ENCODE measurements around the gene SCGB3A1. TPM values are rescaled to one million over a fixed set of nuclear protein-coding genes. Genes with fewer than 3 reads are reported as not detected.

SCGB3A1 gene
- total RNA-seq, 1 donor, result not detected

- no peak overlapping the region for H3K4me3 ChIP-seq (ENCODE audit: low read length)
- no peaks in the 10 kb centered on the region for H3K4me1 ChIP-seq (ENCODE audit: insufficient read depth, low read length)
Observed at GRCh38 chr5:180628827-180629750, 37.8 kb upstream of the SCGB3A1 start.

GRCh38 chr5:180628211-180628610, 36.9 kb upstream of the SCGB3A1 start:
- no peaks in the 10 kb centered on the region for H3K9me3 ChIP-seq (ENCODE audit: low read depth, low read length)
- no peak overlapping the region for H3K4me3 ChIP-seq (ENCODE audit: low read length)
- no peaks in the 10 kb centered on the region for H3K27me3 ChIP-seq (ENCODE audit: insufficient read depth, low read length)
- H3K4me1 ChIP-seq (ENCODE audit: insufficient read depth, low read length), result no peaks in the 10 kb centered on the region

More at GRCh38 chr5:180628827-180629750, 37.8 kb upstream of the SCGB3A1 start:
- Histone ChIP-seq H3K27me3 (ENCODE audit: insufficient read depth, low read length) (no peaks in the 10 kb centered on the region), H3K9me3 (ENCODE audit: low read depth, low read length) (no peaks in the 10 kb centered on the region)

- H3K9me3 ChIP-seq (ENCODE audit: low read depth, low read length), result no peaks in the 10 kb centered on the region
- H3K4me1 ChIP-seq (ENCODE audit: insufficient read depth, low read length), result no peaks in the 10 kb centered on the region
- no peaks in the 10 kb centered on the region for H3K27me3 ChIP-seq (ENCODE audit: insufficient read depth, low read length)
- H3K4me3 ChIP-seq (ENCODE audit: low read length), result no peak overlapping the region
Observed at GRCh38 chr5:180627386-180628120, 36.3 kb upstream of the SCGB3A1 start.

GRCh38 chr5:180626661-180627385, 35.5 kb upstream of the SCGB3A1 start:
- Histone ChIP-seq H3K27me3 (ENCODE audit: insufficient read depth, low read length) (no peaks in the 10 kb centered on the region), H3K4me1 (ENCODE audit: insufficient read depth, low read length) (no peaks in the 10 kb centered on the region)

GRCh38 chr5:180625791-180626660, 34.7 kb upstream of the SCGB3A1 start:
- Histone ChIP-seq H3K4me1 (ENCODE audit: insufficient read depth, low read length) (no peaks in the 10 kb centered on the region), H3K9me3 (ENCODE audit: low read depth, low read length) (no peaks in the 10 kb centered on the region), H3K27me3 (ENCODE audit: insufficient read depth, low read length) (no peaks in the 10 kb centered on the region), H3K4me3 (ENCODE audit: low read length) (no peak overlapping the region)

More at GRCh38 chr5:180626661-180627385, 35.5 kb upstream of the SCGB3A1 start:
- no peak overlapping the region for H3K4me3 ChIP-seq (ENCODE audit: low read length)
- no peaks in the 10 kb centered on the region for H3K9me3 ChIP-seq (ENCODE audit: low read depth, low read length)

GRCh38 chr5:180625125-180625790, 34.0 kb upstream of the SCGB3A1 start:
- Histone ChIP-seq H3K9me3 (ENCODE audit: low read depth, low read length) (no peaks in the 10 kb centered on the region), H3K27me3 (ENCODE audit: insufficient read depth, low read length) (no peaks in the 10 kb centered on the region), H3K4me1 (ENCODE audit: insufficient read depth, low read length) (no peaks in the 10 kb centered on the region), H3K4me3 (ENCODE audit: low read length) (no peak overlapping the region)

- H3K4me1 ChIP-seq (ENCODE audit: insufficient read depth, low read length), result no peaks in the 10 kb centered on the region
- no peaks in the 10 kb centered on the region for H3K9me3 ChIP-seq (ENCODE audit: low read depth, low read length)
- no peaks in the 10 kb centered on the region for H3K27me3 ChIP-seq (ENCODE audit: insufficient read depth, low read length)
- H3K4me3 ChIP-seq (ENCODE audit: low read length), result no peak overlapping the region
Observed at GRCh38 chr5:180624587-180624986, 33.3 kb upstream of the SCGB3A1 start.

GRCh38 chr5:180623844-180624243, 32.5 kb upstream of the SCGB3A1 start:
- Histone ChIP-seq H3K9me3 (ENCODE audit: low read depth, low read length) (no peaks in the 10 kb centered on the region), H3K4me3 (ENCODE audit: low read length) (no peak overlapping the region), H3K4me1 (ENCODE audit: insufficient read depth, low read length) (no peaks in the 10 kb centered on the region), H3K27me3 (ENCODE audit: insufficient read depth, low read length) (no peaks in the 10 kb centered on the region)

- H3K4me3 ChIP-seq (ENCODE audit: low read length), result no peak overlapping the region
- H3K9me3 ChIP-seq (ENCODE audit: low read depth, low read length), result no peaks in the 10 kb centered on the region
- H3K4me1 ChIP-seq (ENCODE audit: insufficient read depth, low read length), result no peaks in the 10 kb centered on the region
- H3K27me3 ChIP-seq (ENCODE audit: insufficient read depth, low read length), result no peaks in the 10 kb centered on the region
Observed at GRCh38 chr5:180623411-180623834, 32.1 kb upstream of the SCGB3A1 start.

GRCh38 chr5:180622910-180623309, 31.6 kb upstream of the SCGB3A1 start:
- H3K27me3 ChIP-seq (ENCODE audit: insufficient read depth, low read length), result no peaks in the 10 kb centered on the region
- no peaks in the 10 kb centered on the region for H3K4me1 ChIP-seq (ENCODE audit: insufficient read depth, low read length)
- no peak overlapping the region for H3K4me3 ChIP-seq (ENCODE audit: low read length)
- no peaks in the 10 kb centered on the region for H3K9me3 ChIP-seq (ENCODE audit: low read depth, low read length)

- Histone ChIP-seq H3K4me1 (ENCODE audit: insufficient read depth, low read length) (no peaks in the 10 kb centered on the region), H3K9me3 (ENCODE audit: low read depth, low read length) (no peaks in the 10 kb centered on the region), H3K4me3 (ENCODE audit: low read length) (no peak overlapping the region), H3K27me3 (ENCODE audit: insufficient read depth, low read length) (no peaks in the 10 kb centered on the region)
Observed at GRCh38 chr5:180621311-180621710, 30.0 kb upstream of the SCGB3A1 start.

GRCh38 chr5:180620014-180620413, 28.7 kb upstream of the SCGB3A1 start:
- Histone ChIP-seq H3K27me3 (ENCODE audit: insufficient read depth, low read length) (no peaks in the 10 kb centered on the region), H3K4me1 (ENCODE audit: insufficient read depth, low read length) (no peaks in the 10 kb centered on the region), H3K9me3 (ENCODE audit: low read depth, low read length) (no peaks in the 10 kb centered on the region), H3K4me3 (ENCODE audit: low read length) (no peak overlapping the region)

- H3K9me3 ChIP-seq (ENCODE audit: low read depth, low read length), result no peaks in the 10 kb centered on the region
- H3K4me1 ChIP-seq (ENCODE audit: insufficient read depth, low read length), result no peaks in the 10 kb centered on the region
- H3K27me3 ChIP-seq (ENCODE audit: insufficient read depth, low read length), result no peaks in the 10 kb centered on the region
- H3K4me3 ChIP-seq (ENCODE audit: low read length), result no peak overlapping the region
Observed at GRCh38 chr5:180619563-180619915, 28.2 kb upstream of the SCGB3A1 start.

All from mononuclear cell (primary cell).